Breast epithelium (tissue), 4 donors: ENCODE data around the gene WDR1. TPM values are rescaled to one million over a fixed set of nuclear protein-coding genes. Genes with fewer than 3 reads are reported as not detected.
A peak's percentile ranks its signal among the peaks of the same experiment; 100 is the strongest.

ENCODE experiments used
- DNase-seq, 2 donors: peaks; one replicate each; pipeline ENCODE4 v3.0.0-alpha.2; 2019; ENCODE audit warnings: low spot score in 2 of 2
- H3K27ac ChIP-seq, 2 donors: fragments of 200-600 bp; sonication (generic) in 1 of 2; one replicate each; pipeline ENCODE4 v1.5.1; 2016 to 2019; ENCODE audit warnings: mild to moderate bottlenecking in 1 of 2
- H3K27me3 ChIP-seq, 2 donors: fragments of 200-600 bp; sonication (generic) in 1 of 2; one replicate each; pipeline versions ENCODE4 v1.5.1 to v1.6.0; 2017 to 2019; ENCODE audit warnings: control low read depth in 1 of 2, mild to moderate bottlenecking in 1 of 2
- H3K36me3 ChIP-seq: fragments of 200-600 bp; one replicate; pipeline ENCODE4 v1.5.1; 2019
- H3K4me1 ChIP-seq, 2 donors: fragments of 200-600 bp; sonication (generic); one replicate each; pipeline ENCODE4 v1.5.1; 2016 to 2019; ENCODE audit warnings: control low read depth in 1 of 2
- H3K4me3 ChIP-seq, 3 donors: fragments of 200-600 bp; sonication (generic); 1 replicate in 2 of 3; 2 replicates in 1 of 3; pipeline ENCODE4 v1.5.1; 2016 to 2019; ENCODE audit warnings: mild to moderate bottlenecking in 3 of 3, moderate library complexity in 2 of 3
- H3K9me3 ChIP-seq, 2 donors: fragments of 200-600 bp; sonication (generic) in 1 of 2; one replicate each; pipeline ENCODE4 v1.5.1; 2016 to 2019; ENCODE audit warnings: control low read depth in 1 of 2
- POLR2A ChIP-seq: fragments of 450-650 bp; IDR thresholded peaks from one replicate; pipeline ENCODE4 v1.6.1; 2016; ENCODE audit warnings: antibody characterized with exemption, mild to moderate bottlenecking, moderate library complexity
- POLR2AphosphoS5 ChIP-seq, 3 donors: sonication (generic); formaldehyde crosslinking; IDR thresholded peaks; one replicate each; pipeline ENCODE4 v1.6.1; 2017; ENCODE audit warnings: antibody characterized with exemption in 3 of 3
- intact Hi-C: fragments of 100-400 bp; cut with DNase I; formaldehyde crosslinking; loops from one replicate; pipeline ENCODE4 v1.15.1; 2023; ENCODE audit warnings: low total_unique reads
- total RNA-seq, 3 donors: library from RNA; depleted of rRNA; stranded (reverse); fragments of >200 nt; gene quantifications; one replicate each; pipeline ENCODE4 v1.1.0, GENCODE V29; 2016
- TF ChIP-seq, protein P1 (sequence below), 3 donors: fragments of 450-650 bp; IDR thresholded peaks; one replicate each; pipeline ENCODE4 v1.5.1; 2016 to 2017; ENCODE audit warnings: antibody characterized with exemption in 3 of 3, mild to moderate bottlenecking in 3 of 3, moderate library complexity in 3 of 3

The WDR1 gene
- total RNA-seq, 3 donors from 2014 or later: 93.9 to 142 (median 127) TPM

DNA sequence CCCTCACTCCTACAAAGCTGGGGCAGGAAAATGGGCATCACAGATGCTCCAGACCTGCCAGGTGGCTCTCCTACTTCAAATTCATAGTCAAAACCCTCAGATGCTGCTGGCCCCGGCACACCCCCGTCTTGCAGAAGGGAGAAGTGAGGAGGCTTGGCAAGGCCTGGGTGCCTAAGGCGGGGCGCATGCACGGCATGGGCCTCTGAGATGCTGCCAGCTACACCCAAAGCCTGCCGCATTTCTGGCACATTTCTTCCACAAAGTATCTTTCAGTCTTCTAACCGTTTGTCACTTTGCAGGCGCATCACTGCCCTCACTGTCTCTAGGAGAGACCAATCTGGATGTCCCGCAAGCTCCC is 19.6 kb downstream of the WDR1 start:
- Histone ChIP-seq H3K4me1 (peaks cover 12 to 20% of the 10 kb centered on the region in 2 donors), H3K36me3 (no peaks in the 10 kb centered on the region), H3K27me3 (no peaks in the 10 kb centered on the region), H3K27ac (peak overlapping the region in 1 of 2 donors; percentile 66), H3K4me3 (no peak overlapping the region), H3K9me3 (no peaks in the 10 kb centered on the region)
- intact Hi-C loops: no loop called here
- TF ChIP-seq POLR2AphosphoS5 (IDR thresholded peaks at IDR 0.05) (no peak), POLR2A (no peak)
- TF ChIP-seq, protein P1, sequence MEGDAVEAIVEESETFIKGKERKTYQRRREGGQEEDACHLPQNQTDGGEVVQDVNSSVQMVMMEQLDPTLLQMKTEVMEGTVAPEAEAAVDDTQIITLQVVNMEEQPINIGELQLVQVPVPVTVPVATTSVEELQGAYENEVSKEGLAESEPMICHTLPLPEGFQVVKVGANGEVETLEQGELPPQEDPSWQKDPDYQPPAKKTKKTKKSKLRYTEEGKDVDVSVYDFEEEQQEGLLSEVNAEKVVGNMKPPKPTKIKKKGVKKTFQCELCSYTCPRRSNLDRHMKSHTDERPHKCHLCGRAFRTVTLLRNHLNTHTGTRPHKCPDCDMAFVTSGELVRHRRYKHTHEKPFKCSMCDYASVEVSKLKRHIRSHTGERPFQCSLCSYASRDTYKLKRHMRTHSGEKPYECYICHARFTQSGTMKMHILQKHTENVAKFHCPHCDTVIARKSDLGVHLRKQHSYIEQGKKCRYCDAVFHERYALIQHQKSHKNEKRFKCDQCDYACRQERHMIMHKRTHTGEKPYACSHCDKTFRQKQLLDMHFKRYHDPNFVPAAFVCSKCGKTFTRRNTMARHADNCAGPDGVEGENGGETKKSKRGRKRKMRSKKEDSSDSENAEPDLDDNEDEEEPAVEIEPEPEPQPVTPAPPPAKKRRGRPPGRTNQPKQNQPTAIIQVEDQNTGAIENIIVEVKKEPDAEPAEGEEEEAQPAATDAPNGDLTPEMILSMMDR (IDR thresholded peaks at IDR 0.05): no peak
- DNase-seq: no peak

DNA sequence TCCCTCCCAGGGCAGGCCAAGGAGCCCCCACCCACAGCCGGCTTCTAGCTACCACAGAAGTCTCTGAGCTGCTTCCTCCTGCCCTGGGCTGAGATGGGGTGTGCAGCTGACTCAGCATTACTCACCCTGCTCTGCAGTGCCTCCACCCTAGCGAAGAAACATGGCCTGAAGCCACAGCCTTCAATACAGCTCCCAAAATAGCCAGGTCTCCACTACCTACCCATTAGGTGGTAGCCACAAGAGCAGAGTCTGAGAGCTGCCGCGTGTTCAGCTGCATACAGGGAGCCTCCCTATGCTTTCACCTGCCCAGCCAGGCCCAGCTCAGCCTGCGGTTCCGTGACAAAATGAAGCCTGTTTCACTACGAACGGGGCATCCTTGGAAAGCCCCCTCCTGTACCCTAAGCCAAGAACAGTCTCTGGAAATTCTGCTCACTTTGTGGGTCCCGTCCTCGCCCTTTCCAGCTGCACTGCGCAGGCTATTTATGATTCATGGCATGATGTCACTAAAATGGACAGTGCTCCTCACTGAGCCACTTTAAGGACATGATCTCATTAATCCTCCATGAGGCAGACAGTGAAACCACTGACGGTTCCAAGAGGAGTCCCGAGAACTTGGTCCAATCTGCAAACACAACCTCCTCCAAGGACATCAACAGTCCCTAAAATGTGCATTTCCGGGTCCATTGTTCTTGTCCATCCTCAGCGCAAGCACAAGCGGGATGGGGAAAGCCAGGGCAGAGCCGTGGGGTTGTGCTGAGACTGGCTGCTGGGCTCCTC is 20.2 kb downstream of the WDR1 start:
- H3K4me1 ChIP-seq: peaks cover 12 to 20% of the 10 kb centered on the region in 2 donors
- no peak for DNase-seq

DNA sequence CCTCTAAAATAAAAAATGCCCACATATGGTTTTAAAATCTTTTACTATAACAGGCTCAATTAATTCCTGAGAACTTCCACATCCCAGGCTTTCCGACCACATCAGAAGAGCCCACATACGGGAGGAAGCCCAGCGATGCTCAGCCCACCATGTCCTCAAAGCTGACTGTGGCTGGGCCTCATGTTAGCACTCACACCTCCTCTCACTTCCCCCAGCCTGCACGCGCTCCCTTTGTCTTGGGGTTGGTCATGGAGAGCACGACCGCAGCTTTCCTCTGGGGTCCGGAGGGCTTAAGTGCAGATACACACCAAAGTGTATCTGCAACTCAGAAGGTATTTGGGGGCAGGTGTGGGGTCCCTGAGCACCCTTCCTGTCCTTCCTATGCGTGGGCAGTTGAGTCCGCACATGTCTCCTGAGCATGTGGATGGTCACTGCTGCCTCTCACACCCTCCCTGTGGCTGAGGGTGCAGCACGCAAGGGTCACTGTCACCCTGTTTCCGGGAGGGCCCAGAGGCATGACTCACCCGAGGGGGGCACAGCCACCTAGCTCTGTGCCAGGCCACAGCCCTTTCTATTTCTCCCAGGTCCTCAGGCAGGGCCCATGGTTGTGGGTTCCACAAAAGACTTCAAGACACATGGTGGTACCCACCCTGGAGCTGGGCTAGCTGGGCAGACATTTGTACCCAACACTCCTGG is 21.2 kb downstream of the WDR1 start:
- intact Hi-C loops: no loop called here
- TF ChIP-seq POLR2A (no peak), POLR2AphosphoS5 (IDR thresholded peaks at IDR 0.05) (no peak)
- TF ChIP-seq, protein P1 (IDR thresholded peaks at IDR 0.05): no peak
- H3K9me3 ChIP-seq: no peaks in the 10 kb centered on the region
- H3K4me3 ChIP-seq: no peak overlapping the region
- peaks cover 12 to 20% of the 10 kb centered on the region in 2 donors for H3K4me1 ChIP-seq
- H3K27ac ChIP-seq: peak overlapping the region; percentile 22 to 66
- no peaks in the 10 kb centered on the region for H3K36me3 ChIP-seq
- DNase-seq: no peak
- no peaks in the 10 kb centered on the region for H3K27me3 ChIP-seq

More for the DNA sequence above, 20.2 kb downstream of the WDR1 start:
- Histone ChIP-seq H3K4me3 (no peak overlapping the region), H3K27ac (peak overlapping the region; percentile 22 to 66), H3K27me3 (no peaks in the 10 kb centered on the region), H3K36me3 (no peaks in the 10 kb centered on the region), H3K9me3 (no peaks in the 10 kb centered on the region)
- intact Hi-C loops: no loop called here
- TF ChIP-seq POLR2A: no peak
- TF ChIP-seq, protein P1 (IDR thresholded peaks at IDR 0.05): no peak
- TF ChIP-seq POLR2AphosphoS5 (IDR thresholded peaks at IDR 0.05): no peak

DNA sequence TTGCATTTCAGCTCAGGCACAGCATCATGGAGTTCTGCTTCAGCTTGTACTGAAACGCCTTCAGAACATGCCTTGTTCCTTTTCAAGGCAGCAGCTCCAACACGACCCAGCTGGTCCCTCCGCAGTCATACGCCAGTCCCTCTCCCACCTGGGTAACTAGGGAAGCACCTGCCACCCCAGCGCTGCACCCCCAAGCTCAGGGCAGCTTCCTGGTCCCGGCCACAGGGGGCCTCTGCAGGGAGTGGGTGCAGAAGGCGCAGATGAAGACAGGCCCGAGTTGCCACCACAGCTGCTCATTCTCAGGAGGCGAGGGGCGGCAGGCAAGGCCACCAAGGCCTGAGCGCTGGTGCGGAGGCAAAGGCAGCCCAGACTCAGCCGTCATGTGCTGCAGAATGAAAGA is 21.8 kb downstream of the WDR1 start:
- Histone ChIP-seq H3K27ac (peak overlapping the region; percentile 64 to 82), H3K4me3 (no peak overlapping the region), H3K9me3 (no peaks in the 10 kb centered on the region), H3K36me3 (no peaks in the 10 kb centered on the region), H3K27me3 (no peaks in the 10 kb centered on the region), H3K4me1 (peaks cover 12 to 20% of the 10 kb centered on the region in 2 donors)
- TF ChIP-seq POLR2A (no peak), POLR2AphosphoS5 (IDR thresholded peaks at IDR 0.05) (no peak)
- TF ChIP-seq, protein P1 (IDR thresholded peaks at IDR 0.05): no peak
- intact Hi-C loops: no loop called here
- no peak for DNase-seq
